ENCODE results near the gene VCAM1.

DNA sequence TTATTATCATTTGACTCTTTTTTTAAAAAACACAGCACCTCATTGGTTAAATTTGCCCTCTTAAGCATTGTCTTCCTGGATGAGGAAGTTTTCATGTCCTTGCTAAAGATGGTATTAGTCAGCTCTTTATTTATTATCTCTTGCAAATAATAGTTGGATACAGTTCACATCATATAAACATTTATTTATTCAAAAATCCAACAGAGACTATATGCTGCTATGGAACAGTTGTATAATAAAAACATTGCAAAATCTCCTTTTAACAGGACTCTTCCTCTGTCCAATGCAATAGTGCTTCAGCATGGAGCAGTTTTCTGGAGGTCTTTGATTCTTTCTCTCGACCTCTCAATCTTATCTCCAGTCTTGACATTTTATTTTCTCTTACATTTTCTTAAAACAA lies 49.5 kb upstream of the VCAM1 start:
- TF ChIP-seq POLR2A (IDR thresholded peaks at IDR 0.05) = no peak
- TF ChIP-seq, protein P1, sequence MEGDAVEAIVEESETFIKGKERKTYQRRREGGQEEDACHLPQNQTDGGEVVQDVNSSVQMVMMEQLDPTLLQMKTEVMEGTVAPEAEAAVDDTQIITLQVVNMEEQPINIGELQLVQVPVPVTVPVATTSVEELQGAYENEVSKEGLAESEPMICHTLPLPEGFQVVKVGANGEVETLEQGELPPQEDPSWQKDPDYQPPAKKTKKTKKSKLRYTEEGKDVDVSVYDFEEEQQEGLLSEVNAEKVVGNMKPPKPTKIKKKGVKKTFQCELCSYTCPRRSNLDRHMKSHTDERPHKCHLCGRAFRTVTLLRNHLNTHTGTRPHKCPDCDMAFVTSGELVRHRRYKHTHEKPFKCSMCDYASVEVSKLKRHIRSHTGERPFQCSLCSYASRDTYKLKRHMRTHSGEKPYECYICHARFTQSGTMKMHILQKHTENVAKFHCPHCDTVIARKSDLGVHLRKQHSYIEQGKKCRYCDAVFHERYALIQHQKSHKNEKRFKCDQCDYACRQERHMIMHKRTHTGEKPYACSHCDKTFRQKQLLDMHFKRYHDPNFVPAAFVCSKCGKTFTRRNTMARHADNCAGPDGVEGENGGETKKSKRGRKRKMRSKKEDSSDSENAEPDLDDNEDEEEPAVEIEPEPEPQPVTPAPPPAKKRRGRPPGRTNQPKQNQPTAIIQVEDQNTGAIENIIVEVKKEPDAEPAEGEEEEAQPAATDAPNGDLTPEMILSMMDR (IDR thresholded peaks at IDR 0.05) = no peak

Data from sigmoid colon (tissue), 3 donors.